UCSD-AML1 (cell line): Measurements from ENCODE around the gene LIMA1.
"Not testable (repeated sequence)": the region's sequence is repeated elsewhere in the genome, so short reads cannot be mapped to it uniquely, and the experiment has no call there.

Experiments used
- DNase-seq: peaks from one replicate; lab custom pipeline; 2025; ENCODE audit not compliant: unreplicated experiment; lab: John Stamatoyannopoulos, UW

The LIMA1 gene

GRCh38 chr12:50290692-50291091 is 7.4 kb upstream of the LIMA1 start:
- not testable (repeated sequence) for DNase-seq

GRCh38 chr12:50287271-50287670 is 4.0 kb upstream of the LIMA1 start:
- no peak for DNase-seq

DNA sequence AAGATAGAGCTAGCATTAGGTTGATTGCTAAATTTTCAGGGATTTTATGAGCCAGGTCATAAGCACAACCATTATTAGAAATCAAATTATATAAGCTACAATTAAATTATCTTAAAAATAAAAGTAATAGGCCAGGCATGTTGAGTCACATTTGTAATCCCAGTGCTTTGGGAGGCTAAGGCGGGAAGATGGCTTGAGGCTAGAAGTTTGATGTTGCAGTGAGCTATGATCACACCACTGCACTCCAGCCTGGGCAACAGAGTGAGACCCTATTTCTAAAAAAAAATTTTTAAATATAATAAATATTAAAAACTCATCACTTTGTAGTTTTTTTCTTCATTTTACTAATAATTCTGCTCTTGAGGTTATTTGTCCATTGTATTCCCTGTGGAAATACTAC is 1.9 kb upstream of the LIMA1 start:
- DNase-seq, result no peak

DNA sequence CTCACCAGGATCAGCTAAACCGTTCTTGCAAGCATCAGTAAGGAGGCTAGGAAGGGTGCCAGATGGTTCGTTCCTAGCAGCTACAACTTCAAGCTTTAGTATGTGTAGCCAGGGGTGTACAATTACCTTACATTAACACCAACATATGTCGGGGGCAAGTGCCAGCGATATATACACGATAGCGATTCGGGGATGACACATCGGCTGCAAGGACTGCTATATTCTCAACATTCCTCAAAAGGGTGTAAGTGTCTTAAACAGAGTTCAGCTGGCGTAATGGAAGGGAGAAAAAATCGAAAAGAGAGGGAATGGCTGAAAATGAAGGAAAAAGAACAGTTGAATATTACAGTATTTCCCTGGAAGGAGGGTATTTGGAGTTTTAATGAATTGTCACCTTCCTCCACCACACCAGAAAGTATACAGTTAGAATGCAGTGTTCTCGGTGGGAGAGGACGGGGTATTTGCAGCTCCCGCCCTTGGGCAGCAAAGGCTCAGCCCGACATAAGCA is 545 bp downstream of the LIMA1 start:
- DNase-seq, result no peak

DNA sequence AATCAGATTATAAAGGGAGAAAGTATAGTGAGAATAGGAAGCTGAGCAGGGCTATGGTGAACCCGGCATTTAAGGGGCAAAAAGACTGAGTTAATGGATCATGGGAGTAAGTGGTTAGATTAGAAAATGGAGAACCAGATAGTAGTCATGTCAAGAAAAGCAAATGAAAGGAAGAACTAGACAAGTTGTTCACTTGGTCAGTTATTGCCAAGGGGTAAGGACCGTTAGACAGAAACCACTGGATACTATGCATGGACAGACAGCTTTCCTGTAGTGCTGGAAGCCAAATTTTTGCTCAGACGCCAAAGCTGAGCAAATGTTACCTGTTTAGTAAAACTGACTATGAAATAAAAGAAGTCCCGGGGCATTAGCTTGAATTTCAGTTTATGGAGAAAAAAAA is 3.8 kb downstream of the LIMA1 start:
- no peak for DNase-seq

GRCh38 chr12:50276912-50277671 is 6.2 kb downstream of the LIMA1 start:
- DNase-seq, result no peak

- no peak for DNase-seq
Observed at GRCh38 chr12:50276068-50276467, 7.3 kb downstream of the LIMA1 start.

- peak; percentile 13 for DNase-seq
Observed at GRCh38 chr12:50275556-50275955, 7.8 kb downstream of the LIMA1 start.

DNA sequence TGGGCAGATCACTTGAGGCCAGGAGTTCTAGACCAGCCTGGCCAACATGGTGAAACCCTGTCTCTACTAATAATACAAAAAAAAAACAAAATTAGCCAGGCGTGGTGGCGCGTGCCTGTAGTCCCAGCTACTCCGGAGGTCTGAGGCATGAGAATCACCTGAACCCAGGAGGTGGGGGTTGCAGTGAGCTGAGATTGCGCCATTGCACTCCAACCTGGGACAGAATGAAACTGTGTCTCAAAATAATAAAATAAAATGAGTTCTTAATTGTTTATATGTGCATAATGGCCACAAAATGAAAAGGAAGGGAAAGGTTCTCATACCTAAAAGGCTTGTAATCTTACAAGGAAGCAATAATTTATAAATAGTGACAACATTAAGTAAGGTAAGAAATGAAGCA is 8.2 kb downstream of the LIMA1 start:
- not testable (repeated sequence) for DNase-seq

DNA sequence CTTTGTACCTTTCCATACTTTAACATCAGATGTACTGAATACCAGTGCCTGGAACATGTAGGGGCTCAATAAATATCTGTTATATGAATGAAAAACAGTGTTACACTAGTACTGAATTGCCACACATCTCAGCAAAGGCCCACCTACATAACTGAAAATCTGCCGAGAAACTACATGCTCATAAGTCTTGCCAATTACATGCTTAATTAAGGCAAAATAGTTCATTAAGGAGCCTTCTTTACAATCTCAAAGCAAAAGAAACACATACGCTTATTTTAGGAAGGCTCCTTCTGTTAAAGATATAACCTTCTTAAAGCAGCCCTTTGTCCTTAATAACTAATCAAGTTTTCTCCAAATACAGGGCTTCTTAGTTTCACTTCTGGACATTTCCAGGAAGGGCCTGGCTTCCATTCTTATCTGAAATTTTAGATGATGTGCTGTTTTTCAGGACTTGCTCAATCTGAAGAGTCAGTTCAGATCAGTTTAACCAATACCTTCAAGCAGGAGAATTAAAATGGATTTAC is 11.5 kb downstream of the LIMA1 start:
- no peak for DNase-seq

DNA sequence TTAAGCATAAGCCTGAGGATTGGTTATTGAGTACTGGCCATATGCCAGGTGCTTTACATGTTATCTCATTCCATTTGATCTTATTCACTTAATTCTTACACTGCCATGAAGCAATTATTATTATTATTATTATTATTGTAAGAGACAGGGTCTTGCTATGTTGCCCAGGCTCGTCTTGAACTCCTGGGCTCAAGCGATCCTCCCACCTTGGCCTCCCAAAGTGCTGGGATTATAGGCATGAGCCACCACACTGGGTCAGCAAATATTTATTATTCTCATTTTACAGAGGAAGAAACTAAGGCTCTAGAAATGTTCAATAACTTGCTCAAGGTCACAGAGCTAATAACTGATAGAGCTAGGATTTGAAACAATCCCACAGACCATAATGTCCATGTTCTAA is 14.8 kb downstream of the LIMA1 start:
- DNase-seq, result no peak

DNA sequence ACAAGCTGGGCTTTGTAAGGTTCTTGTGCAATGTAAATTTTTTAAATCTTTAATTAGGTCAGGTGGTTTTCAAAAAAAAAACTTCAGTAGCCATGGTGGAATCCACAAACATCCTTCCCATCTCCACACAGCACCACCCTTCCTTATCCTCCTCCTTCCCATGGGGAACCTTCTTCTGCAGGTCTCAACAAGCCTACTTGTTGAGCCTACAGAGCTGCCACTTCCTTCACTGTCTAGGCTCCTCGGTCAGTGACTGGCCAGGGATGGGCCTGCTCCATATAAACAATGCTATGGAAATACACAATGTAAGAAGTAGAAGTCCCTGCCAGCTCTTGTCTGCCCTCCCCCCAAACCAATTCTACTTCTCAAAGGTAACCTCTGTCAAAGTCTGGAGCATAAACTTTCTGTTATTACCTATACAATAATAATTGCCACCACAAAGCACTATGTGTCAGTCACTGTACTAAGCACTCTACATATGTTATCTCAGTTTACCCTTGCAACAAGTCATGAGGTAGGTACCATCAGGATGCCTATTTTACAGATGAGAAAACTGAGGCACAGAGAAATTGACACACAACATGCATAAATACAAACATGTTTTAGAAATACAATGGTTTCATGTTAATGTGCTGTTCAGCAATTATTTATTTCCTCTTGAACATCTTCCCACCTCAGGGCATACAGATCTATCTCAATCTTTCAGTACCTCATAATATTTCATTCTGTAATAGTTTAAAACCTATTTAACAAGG is 17.4 kb downstream of the LIMA1 start:
- no peak for DNase-seq

DNA sequence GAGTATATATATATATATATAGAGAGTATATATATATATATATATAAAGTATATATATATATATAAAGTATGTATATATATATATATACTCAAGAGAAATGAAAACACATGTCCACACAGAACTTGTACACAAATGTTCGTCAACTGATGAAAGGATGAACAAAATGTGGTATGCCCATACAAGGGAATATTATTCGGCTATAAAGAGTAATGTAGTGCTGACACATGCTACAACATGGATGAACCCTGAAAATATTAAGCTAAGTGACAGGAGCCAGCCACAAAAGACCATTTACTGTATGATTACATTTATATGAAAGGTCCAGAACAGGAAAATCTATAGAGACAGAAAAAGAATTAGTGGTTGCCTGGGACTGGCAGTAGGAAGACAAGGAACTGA is 19.5 kb downstream of the LIMA1 start:
- DNase-seq, result no peak

DNA sequence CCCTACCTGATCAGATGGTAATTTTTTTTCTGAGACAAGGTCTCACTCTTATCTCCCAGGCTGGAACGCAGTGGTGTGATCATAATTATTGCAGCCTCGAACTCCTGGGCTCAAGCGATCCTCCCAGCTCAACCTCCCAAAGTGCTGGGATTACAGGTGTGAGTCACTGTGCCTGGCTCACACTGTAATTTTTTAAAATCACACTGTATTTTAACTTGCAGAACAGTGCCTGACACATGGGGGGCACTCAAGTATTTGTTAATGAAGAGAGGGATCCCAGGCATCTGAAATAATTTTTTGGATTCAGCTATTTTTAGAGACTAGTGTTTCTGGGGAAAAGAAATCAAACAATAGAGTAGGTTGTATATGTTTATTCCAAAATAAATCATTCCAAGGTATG is 21.7 kb downstream of the LIMA1 start:
- no peak for DNase-seq

GRCh38 chr12:50258167-50258551 is 25.2 kb downstream of the LIMA1 start:
- no peak for DNase-seq

DNA sequence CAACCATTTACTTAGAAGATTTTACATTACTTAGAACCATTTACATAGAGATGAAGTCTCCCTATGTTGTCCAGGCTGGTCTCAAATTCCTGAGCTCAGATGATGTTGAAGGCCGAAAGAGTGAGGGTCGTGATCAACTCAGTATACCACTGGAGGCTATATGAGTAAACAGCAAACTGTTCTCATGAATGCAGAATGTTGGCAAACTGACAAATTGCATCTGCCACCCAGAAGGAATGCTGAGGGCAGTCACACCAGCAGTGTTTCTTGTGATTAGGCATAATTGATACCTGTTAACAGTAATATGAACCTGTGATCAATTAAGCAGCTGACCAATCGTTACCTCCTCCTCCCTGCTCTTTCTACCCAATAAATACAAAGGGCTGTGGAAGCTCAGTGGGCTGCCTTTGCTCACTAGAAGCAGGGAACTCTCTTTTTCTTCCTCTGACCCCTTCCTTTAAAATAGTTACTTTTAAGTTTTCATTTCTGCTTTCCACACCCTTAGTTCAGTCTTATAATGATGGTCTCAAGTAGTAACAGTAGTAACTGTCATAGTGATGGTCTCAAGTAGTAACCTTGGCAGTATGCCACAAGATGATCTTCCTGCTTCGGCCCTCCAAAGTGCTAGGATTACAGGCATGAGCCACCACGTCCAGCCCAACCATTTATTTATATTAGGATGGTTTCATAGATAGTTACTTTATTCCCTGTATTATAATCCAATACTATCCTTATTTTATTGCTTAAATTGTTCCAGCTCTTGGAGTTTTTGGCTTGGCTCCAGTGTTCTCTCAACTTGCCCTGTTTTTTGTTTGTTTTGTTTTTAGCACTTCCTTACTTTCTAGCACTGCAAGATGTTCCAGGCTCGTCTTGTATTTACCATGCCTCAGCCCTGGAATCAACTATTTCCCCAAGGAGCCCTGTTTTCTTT is 25.8 kb downstream of the LIMA1 start:
- DNase-seq, result no peak

DNA sequence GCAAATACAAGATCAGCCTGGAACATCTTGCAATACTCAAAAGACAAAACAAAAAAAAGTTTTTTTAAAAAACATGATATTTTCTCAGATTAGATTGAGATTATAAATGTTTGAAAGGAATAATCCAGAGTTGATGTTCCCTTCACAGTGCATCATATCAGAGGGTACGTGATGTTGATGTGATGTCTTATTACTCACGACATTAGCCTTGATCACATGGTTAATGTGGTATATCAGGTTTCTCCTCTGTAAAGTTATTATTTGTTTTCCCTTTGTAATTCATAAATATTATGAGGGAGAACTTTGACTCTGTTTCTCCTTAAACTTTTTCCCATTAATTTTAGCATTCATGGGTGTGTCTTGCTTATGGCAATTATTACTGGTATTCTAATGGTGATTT is 26.6 kb downstream of the LIMA1 start:
- no peak for DNase-seq

GRCh38 chr12:50252977-50253602 is 30.2 kb downstream of the LIMA1 start:
- DNase-seq, result no peak

DNA sequence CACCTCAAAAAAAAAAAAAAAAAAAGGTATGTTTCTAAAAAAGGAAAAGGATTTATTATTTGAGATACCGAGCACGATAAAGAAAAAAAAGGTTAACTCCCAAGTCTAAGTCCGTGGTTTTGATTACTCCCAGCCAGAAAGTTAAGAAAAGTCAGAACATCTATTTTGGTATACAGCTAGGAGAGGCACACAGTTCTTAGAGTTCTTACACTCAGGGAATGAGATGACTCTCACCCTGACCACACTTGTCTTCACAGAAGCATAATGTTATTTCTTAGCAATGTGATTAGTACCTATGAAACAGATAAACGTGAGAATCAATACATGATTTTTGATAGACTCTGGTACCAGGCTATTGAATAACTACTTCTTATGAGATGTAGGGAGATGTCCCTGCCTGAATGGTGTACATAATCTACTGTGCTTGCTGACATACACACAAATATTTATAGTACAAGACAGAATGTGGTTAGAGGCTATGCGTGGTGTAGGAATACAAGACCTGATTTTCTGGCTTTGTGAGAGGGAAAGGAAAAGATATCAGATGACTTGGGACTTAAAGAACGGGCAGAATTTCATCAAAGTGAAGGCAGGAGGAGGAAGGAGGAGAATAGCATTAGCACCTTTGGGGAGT is 31.6 kb downstream of the LIMA1 start:
- DNase-seq, result no peak
